ENCODE data around the gene IFI16. TPM values are rescaled to one million over a fixed set of nuclear protein-coding genes. Genes with fewer than 3 reads are reported as not detected.

Gene IFI16
- total RNA-seq, 5 donors from 2014 or later (not counting 1 experiment from before 2014, with no cell fraction given): 78.7 to 123 (median 106) TPM

DNA sequence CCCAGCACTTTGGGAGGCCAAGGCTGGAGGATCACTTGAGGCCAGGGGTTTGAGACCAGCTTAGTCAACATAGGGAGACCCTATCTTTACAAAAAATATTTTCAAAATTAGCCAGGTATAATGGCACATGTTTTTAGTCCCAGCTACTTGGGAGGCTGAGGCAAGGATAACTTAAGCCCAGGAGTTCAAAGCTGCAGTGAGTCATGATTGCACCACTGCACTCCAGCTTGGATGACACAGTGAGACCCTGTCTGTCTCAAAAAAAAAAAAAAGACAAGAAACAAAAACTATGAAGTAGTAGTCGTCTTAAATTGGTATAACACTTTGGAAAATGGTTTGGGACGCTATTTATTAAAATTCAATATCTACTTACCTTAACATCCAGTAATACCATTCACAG is 59.2 kb downstream of the IFI16 start:
- Mint-ChIP-seq H3K4me3 (no peak overlapping the region), H3K4me1 (peaks cover 22 to 47% (median 27%) of the 10 kb centered on the region in 3 donors), H3K27me3 (no peaks in the 10 kb centered on the region), H3K27ac (peak overlapping the region; percentile 16 to 61), H3K36me3 (peaks cover 7% of the 10 kb centered on the region), H3K9me3 (no peaks in the 10 kb centered on the region)
- ATAC-seq (replicated peaks in 1 of 4) (no peak), DNase-seq (peak in 1 of 35 experiments; percentile 4)
- Histone ChIP-seq H3K36me3 (ENCODE audit: control insufficient read depth in 2 of 2, extremely low read depth in 1 of 2, insufficient read depth in 1 of 2, low read length in 1 of 2) (no peaks in the 10 kb centered on the region), H3K4me1 (ENCODE audit: control insufficient read depth in 1 of 2, extremely low read depth in 1 of 2, insufficient read depth in 2 of 2, low read length in 2 of 2) (peaks cover 5 to 17% of the 10 kb centered on the region in 2 experiments), H3K9me3 (no peaks in the 10 kb centered on the region), H3K27ac (ENCODE audit: low read length) (peak overlapping the region; percentile 87), H3K27me3 (replicated peaks in 1 of 2; ENCODE audit: control insufficient read depth in 2 of 2, extremely low read depth in 1 of 2, insufficient read depth in 2 of 2, low read length in 1 of 2) (no peaks in the 10 kb centered on the region), H3K4me3 (ENCODE audit: control insufficient read depth in 1 of 2, extremely low read depth in 1 of 2, low read length in 1 of 2) (no peak overlapping the region)
- ChIA-PET CTCF (interaction anchor here in 1 of 2 donors (1.0 to 1.7 kb wide), 7 partner anchors 9 to 973 kb away, joined by 3 to 14 read pairs (median 4); no protein-coding TSS in a partner anchor), POLR2A (interaction anchor here in 1 of 2 donors (0.6 kb wide), 2 partner anchors 8 to 24 kb away, joined by 4 to 5 read pairs; no protein-coding TSS in a partner anchor)
- no CpG with 5 or more reads among the region's 2 CpGs for WGBS (ENCODE audit: insufficient coverage)

- H3K9me3 ChIP-seq: no peaks in the 10 kb centered on the region
- peaks cover 7% of the 10 kb centered on the region for H3K36me3 Mint-ChIP-seq
- ATAC-seq (replicated peaks in 1 of 4): no peak
- peak in 2 of 35 experiments; percentile 10 to 73 for DNase-seq
- H3K4me1 Mint-ChIP-seq: peaks cover 17 to 55% (median 30%) of the 10 kb centered on the region in 3 donors
- no peaks in the 10 kb centered on the region for H3K36me3 ChIP-seq (ENCODE audit: control insufficient read depth in 2 of 2, extremely low read depth in 1 of 2, insufficient read depth in 1 of 2, low read length in 1 of 2)
- CTCF ChIA-PET: interaction anchor here (0.7 to 3.2 kb wide), 13 partner anchors 16 to 1488 kb away, joined by 3 to 27 read pairs (median 5); no protein-coding TSS in a partner anchor
- no peaks in the 10 kb centered on the region for H3K27me3 Mint-ChIP-seq
- peak overlapping the region in 1 of 2 donors; percentile 16 for H3K27ac Mint-ChIP-seq
- H3K4me3 Mint-ChIP-seq: no peak overlapping the region
- H3K4me1 ChIP-seq (ENCODE audit: control insufficient read depth in 1 of 2, extremely low read depth in 1 of 2, insufficient read depth in 2 of 2, low read length in 2 of 2): peaks cover 5 to 23% of the 10 kb centered on the region in 2 experiments
- H3K27ac ChIP-seq (ENCODE audit: low read length): no peak overlapping the region
- no peaks in the 10 kb centered on the region for H3K9me3 Mint-ChIP-seq
- H3K4me3 ChIP-seq (ENCODE audit: control insufficient read depth in 1 of 2, extremely low read depth in 1 of 2, low read length in 1 of 2): no peak overlapping the region
- POLR2A ChIA-PET: no interaction called here
- H3K27me3 ChIP-seq (replicated peaks in 1 of 2; ENCODE audit: control insufficient read depth in 2 of 2, extremely low read depth in 1 of 2, insufficient read depth in 2 of 2, low read length in 1 of 2): no peaks in the 10 kb centered on the region
Observed at GRCh38 chr1:159071970-159072582, 62.4 kb downstream of the IFI16 start.

DNA sequence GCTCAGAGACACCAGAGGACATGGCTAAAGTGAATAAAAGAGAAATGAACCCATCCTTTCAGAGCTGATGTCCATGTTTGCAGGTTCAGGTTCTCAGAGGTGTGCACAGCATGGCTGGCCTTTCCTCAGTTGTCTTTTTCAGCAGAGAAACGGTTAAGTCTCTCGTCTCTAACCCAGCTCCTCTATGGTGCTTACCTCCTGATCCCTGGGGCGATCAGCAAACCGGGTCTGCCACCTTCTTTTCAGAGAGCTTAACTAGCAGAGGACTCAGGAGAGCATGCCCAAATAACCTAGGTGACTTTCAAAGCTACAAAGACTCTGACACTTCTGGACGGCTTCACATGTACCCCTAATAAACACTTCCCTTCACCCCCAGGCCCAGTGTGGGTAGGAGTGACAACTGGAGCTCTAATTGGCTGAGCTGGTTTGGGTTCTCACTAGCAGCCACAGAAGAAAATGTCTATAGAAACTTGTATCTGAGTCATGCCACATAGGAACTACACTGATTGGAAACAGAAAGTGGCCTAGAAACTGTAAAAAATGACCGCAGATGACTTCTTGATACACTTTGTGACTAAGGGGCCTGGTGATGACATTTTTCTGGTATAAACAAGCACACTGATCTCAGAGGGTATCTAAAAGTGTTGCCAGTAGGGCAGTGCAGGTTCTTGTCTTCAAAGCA is 66.9 kb downstream of the IFI16 start, which contains the start of gene AIM2:
TSS of gene AIM2 (minus strand) at position 329 of the 682 bp plus-strand sequence. CDS start 3,267 bp downstream, outside the sequence.
- H3K9me3 Mint-ChIP-seq: no peaks in the 10 kb centered on the region
- H3K4me1 Mint-ChIP-seq: peaks cover 7 to 41% (median 23%) of the 10 kb centered on the region in 3 donors
- Histone ChIP-seq H3K4me1 (ENCODE audit: control insufficient read depth in 1 of 2, extremely low read depth in 1 of 2, insufficient read depth in 2 of 2, low read length in 2 of 2) (peaks cover 0 to 17% of the 10 kb centered on the region in 2 experiments), H3K9me3 (no peaks in the 10 kb centered on the region), H3K4me3 (ENCODE audit: control insufficient read depth in 1 of 2, extremely low read depth in 1 of 2, low read length in 1 of 2) (peak within 1 kb of the TSS in 1 of 2 donors; percentile 41), H3K36me3 (ENCODE audit: control insufficient read depth in 2 of 2, extremely low read depth in 1 of 2, insufficient read depth in 1 of 2, low read length in 1 of 2) (no peaks in the 10 kb centered on the region), H3K27ac (ENCODE audit: low read length) (peak within 1 kb of the TSS; percentile 92), H3K27me3 (replicated peaks in 1 of 2; ENCODE audit: control insufficient read depth in 2 of 2, extremely low read depth in 1 of 2, insufficient read depth in 2 of 2, low read length in 1 of 2) (no peaks in the 10 kb centered on the region)
- ChIA-PET POLR2A (interaction anchor here in 1 of 2 donors (0.6 to 1.4 kb wide), 5 partner anchors 12 to 848 kb away, joined by 3 to 4 read pairs (median 3); no protein-coding TSS in a partner anchor), CTCF (interaction anchor here (0.7 to 2.4 kb wide), 8 partner anchors 9 to 952 kb away, joined by 3 to 15 read pairs (median 3); partner anchors contain the start of gene IFI16 (in 1 of the 2))
- H3K27me3 Mint-ChIP-seq: peaks cover 0 to 4% of the 10 kb centered on the region in 2 donors
- peak; percentile 80 to 82 (median 80) for ATAC-seq (replicated peaks in 1 of 4)
- 16% methylated on average over 2 of the region's 6 CpGs for WGBS (ENCODE audit: insufficient coverage)
- peak within 1 kb of the TSS; percentile 96 for H3K27ac Mint-ChIP-seq
- peak; percentile 10 to 81 (median 50) for DNase-seq
- peaks cover 7% of the 10 kb centered on the region for H3K36me3 Mint-ChIP-seq
- H3K4me3 Mint-ChIP-seq: peak within 1 kb of the TSS; percentile 55 to 81 (median 80)

GRCh38 chr1:159077120-159077961 is 67.6 kb downstream of the IFI16 start:
- 34% methylated on average over 9 of the region's 12 CpGs for WGBS (ENCODE audit: insufficient coverage)
- peak overlapping the region; percentile 96 for H3K27ac Mint-ChIP-seq
- peak overlapping the region; percentile 55 to 81 (median 80) for H3K4me3 Mint-ChIP-seq
- ChIA-PET CTCF (interaction anchor here in 1 of 2 donors (0.8 to 2.4 kb wide), 7 partner anchors 8 to 953 kb away, joined by 3 to 15 read pairs (median 3); no protein-coding TSS in a partner anchor), POLR2A (interaction anchor here in 1 of 2 donors (1.1 to 1.4 kb wide), 3 partner anchors 48 to 848 kb away, joined by 3 to 4 read pairs (median 3); no protein-coding TSS in a partner anchor)
- H3K9me3 Mint-ChIP-seq: no peaks in the 10 kb centered on the region
- Histone ChIP-seq H3K27me3 (replicated peaks in 1 of 2; ENCODE audit: control insufficient read depth in 2 of 2, extremely low read depth in 1 of 2, insufficient read depth in 2 of 2, low read length in 1 of 2) (no peaks in the 10 kb centered on the region), H3K9me3 (no peaks in the 10 kb centered on the region), H3K4me1 (ENCODE audit: control insufficient read depth in 1 of 2, extremely low read depth in 1 of 2, insufficient read depth in 2 of 2, low read length in 2 of 2) (peaks cover 0 to 17% of the 10 kb centered on the region in 2 experiments), H3K4me3 (ENCODE audit: control insufficient read depth in 1 of 2, extremely low read depth in 1 of 2, low read length in 1 of 2) (peak overlapping the region in 1 of 2 donors; percentile 41), H3K27ac (ENCODE audit: low read length) (peak overlapping the region; percentile 92), H3K36me3 (ENCODE audit: control insufficient read depth in 2 of 2, extremely low read depth in 1 of 2, insufficient read depth in 1 of 2, low read length in 1 of 2) (no peaks in the 10 kb centered on the region)
- DNase-seq (peak; percentile 41 to 88 (median 75)), ATAC-seq (replicated peaks in 1 of 4) (peak; percentile 81 to 87 (median 84))
- H3K4me1 Mint-ChIP-seq: peaks cover 7 to 36% (median 19%) of the 10 kb centered on the region in 3 donors
- H3K27me3 Mint-ChIP-seq: peaks cover 0 to 4% of the 10 kb centered on the region in 2 donors
- H3K36me3 Mint-ChIP-seq: peaks cover 5% of the 10 kb centered on the region

- no peaks in the 10 kb centered on the region for H3K36me3 Mint-ChIP-seq
- H3K9me3 ChIP-seq: no peaks in the 10 kb centered on the region
- H3K27me3 Mint-ChIP-seq: peaks cover 0 to 4% of the 10 kb centered on the region in 2 donors
- DNase-seq: no peak
- ATAC-seq (replicated peaks in 1 of 4): no peak
- peaks cover 0 to 17% of the 10 kb centered on the region in 2 experiments for H3K4me1 ChIP-seq (ENCODE audit: control insufficient read depth in 1 of 2, extremely low read depth in 1 of 2, insufficient read depth in 2 of 2, low read length in 2 of 2)
- H3K27ac Mint-ChIP-seq: no peak overlapping the region
- ChIA-PET CTCF (interaction anchor here in 1 of 2 donors (0.6 kb wide), 1 partner anchor 874 kb away, joined by 6 read pairs; no protein-coding TSS in a partner anchor), POLR2A (interaction anchor here in 1 of 2 donors (0.7 kb wide), 1 partner anchor 465 kb away, joined by 3 read pairs; no protein-coding TSS in a partner anchor)
- no peak overlapping the region for H3K4me3 Mint-ChIP-seq
- H3K27me3 ChIP-seq (replicated peaks in 1 of 2; ENCODE audit: control insufficient read depth in 2 of 2, extremely low read depth in 1 of 2, insufficient read depth in 2 of 2, low read length in 1 of 2): no peaks in the 10 kb centered on the region
- H3K36me3 ChIP-seq (ENCODE audit: control insufficient read depth in 2 of 2, extremely low read depth in 1 of 2, insufficient read depth in 1 of 2, low read length in 1 of 2): no peaks in the 10 kb centered on the region
- no peak overlapping the region for H3K27ac ChIP-seq (ENCODE audit: low read length)
- peaks cover 7 to 29% (median 16%) of the 10 kb centered on the region in 3 donors for H3K4me1 Mint-ChIP-seq
- no CpG with 5 or more reads among the region's 1 CpG for WGBS (ENCODE audit: insufficient coverage)
- no peak overlapping the region for H3K4me3 ChIP-seq (ENCODE audit: control insufficient read depth in 1 of 2, extremely low read depth in 1 of 2, low read length in 1 of 2)
- no peaks in the 10 kb centered on the region for H3K9me3 Mint-ChIP-seq
Observed at GRCh38 chr1:159079525-159079924, 69.8 kb downstream of the IFI16 start.
